Inferior parietal cortex (tissue), 1 donor: ENCODE results near the gene IGF1R.

Experiments used
- DNase-seq: peaks from one replicate; pipeline ENCODE4 v3.0.0-alpha.2; 2016; ENCODE audit errors: extremely low spot score

IGF1R gene

DNA sequence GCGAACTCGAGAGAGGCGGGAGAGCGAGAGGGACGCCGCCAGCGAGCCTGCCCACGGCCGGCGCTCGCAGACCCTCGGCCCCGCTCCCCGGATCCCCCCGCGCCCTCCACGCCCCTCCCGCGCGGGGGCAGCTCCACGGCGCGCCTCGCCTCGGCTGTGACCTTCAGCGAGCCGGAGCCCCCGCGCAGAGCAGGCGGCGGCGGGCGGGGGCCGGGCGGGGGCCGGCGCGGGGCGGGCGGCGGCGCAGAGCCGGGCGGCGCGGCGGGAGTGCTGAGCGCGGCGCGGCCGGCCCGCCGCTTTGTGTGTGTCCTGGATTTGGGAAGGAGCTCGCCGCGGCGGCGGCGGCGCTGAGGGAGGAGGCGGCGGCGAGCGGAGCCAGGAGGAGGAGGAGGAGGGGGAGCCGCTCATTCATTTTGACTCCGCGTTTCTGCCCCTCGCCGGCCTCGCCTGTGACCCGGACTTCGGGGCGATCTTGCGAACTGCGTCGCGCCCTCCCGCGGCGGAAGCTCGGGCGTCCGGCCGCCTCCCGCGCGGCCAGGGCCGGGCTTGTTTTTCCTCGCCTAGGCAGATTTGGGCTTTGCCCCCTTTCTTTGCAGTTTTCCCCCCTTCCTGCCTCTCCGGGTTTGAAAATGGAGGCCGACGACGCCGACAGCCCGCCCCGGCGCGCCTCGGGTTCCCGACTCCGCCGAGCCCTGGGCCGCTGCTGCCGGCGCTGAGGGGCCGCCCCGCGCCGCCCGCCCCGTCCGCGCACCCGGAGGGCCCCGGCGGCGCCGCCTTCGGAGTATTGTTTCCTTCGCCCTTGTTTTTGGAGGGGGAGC is 524 bp downstream of the IGF1R start:
- DNase-seq, result peak; percentile 49

DNA sequence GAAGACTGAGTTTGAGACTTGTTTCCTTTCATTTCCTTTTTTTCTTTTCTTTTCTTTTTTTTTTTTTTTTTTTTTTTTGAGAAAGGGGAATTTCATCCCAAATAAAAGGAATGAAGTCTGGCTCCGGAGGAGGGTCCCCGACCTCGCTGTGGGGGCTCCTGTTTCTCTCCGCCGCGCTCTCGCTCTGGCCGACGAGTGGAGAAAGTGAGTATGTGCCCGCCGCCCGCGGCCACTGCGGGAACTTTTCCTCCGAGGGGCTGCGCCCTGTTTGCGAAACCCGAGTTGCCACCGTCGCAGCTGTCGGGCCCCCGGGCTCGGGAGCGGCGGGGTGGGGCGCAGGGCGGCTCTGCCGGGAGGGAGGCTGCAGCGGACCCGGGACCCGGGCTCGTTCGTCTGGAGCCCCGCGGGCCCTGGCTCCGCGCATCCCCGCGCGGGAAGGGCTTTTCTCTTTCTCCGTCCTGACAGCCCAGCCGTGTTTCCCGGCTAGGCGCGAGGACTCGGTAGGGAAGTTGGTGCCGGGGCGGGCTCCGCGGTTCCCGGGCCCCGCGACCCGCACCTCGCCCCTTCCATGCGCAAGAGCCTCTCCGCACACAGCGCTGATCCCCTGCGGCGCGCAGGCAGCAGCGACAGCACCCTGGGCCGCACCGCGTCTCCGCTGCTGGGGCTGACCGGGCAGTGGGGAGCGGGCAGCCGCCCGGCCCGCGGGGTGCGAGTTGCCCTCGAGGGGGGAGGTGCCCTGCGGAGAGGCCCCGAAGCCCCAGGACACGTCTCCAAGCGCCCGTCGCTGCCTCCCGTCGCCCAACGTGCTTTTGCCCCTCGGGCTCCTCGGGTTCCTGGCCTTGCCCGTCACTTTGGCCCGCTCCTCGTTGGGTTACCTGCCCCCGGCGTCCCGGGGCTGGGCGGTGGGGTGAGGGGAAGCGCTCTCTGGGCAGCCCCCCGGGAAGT is 1.4 kb downstream of the IGF1R start:
- DNase-seq, result no peak

DNA sequence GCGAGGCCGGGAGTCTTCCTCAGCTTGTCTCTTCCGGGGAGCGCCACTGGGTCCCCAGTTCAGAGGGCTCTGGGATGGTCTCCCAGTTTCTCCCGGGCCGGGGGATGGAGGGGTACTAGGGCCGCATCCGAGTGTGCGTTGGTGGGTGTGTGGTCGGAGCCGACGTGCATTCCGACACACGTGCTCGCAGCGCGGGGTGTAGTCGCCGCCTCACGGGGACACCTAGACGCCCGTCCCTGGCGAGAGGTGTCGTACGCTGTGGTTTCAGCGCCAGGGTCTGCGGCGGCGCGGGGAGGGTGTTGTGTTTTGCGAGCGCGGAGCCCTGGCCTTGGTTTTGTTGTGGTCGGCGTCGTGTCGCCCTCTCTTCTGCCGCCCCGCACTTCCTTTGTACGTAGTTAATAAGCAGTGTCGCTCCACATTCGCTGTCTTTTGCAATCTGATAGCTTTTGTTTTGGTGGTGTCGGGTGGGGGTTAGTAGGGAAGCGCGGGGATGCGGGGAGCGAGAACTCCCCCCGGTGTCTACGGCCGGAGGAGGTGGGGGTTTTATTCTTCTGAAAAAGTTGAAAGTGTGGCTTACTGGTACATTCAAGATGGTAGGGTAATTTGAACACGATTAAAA is 2.2 kb downstream of the IGF1R start:
- DNase-seq, result no peak

DNA sequence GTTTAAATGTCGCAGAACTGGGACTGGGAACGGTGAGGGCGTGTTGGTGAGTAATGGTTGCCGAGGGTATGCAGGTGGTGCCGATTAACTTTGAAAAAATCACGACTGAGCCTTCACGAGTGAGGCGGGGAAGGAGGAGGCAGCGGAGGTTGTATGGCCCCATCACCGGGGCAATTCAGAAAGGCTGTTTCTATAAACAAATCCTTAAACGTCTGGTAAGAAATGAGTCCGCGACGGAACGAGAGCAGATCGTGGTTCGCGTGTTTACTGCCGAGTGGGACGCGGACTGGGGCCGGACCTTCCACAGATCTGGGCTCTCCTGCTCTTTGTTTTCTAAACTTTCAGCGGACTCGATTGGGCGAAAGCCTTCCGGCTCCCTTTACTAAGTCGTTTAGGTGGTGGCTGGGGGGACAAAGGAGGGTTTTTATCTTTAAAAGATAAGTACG is 2.7 kb downstream of the IGF1R start:
- no peak for DNase-seq

DNA sequence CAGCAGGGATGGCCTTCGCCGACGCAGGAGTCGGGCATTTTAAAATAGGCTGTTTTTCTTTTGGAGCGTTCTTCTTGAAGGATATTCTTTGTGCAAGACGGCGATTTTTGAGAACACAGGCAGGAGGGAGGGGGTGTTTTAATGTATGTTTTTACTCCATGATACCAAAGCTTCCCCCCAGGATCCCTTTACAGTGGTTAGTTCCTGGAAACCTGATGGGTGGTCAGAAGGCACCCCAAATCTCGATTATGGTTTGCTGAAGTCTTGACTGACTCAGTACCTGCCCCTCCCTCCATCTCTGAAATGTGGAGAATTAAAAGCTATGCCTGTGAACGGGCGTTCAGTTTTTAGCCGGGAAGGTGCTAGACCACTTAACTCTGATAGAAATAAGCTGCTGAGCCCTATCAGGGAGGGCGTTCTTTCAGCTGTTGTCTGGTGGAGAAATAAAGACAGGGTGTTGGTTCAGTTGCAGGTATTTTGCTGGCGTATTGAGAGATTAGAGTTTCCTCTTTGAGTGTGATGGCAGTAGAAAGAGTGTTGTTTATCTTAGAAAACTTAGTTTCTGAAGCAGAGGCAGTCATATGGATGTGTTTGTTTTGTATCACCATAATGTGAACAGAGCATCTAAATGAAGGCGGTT is 3.4 kb downstream of the IGF1R start:
- DNase-seq, result no peak

DNA sequence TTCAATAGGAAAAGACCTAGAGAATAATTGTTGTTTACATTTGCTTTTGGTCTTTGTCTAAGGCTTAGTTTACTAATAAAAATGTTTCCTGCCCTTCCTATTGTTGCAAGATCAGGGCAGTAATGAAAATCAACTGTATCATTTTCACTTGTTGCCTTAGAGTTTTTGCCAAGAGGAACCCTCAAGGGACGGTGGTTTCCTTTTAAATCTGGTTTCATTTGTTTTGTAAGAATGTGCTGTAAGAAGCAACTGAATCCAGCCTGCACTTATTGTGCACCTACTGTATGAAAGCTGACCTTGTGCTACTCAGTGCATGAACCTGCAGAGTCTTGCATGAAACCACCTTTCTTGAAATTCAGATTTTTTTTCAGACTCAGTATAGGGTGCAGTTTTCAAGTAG is 5.3 kb downstream of the IGF1R start:
- DNase-seq, result no peak

DNA sequence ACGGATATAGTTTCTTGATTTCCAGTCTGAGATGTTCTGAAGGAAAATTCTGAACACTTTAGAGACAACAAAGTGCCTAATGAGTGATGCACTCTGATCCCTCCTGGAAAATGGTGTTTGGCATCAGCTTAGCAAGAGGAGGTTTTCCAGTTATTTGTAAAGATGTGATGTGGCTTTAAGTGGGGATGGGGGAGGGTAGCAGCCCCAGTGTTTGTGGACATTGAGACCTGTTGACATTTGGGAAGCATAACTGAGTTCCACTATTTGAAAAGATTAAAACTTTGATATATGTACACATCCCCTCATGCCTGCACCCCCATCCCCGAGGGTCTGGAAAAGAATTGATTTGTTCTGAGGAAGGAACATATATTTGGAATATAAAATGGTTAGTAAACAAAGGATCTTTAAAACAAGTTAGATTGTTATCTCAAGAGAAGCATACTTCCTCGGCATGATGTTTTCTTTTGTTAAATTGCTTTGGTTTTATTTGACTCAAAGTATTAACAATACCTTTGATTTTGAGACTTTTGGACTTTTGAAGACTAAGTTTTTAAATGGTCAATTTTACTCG is 6.5 kb downstream of the IGF1R start:
- no peak for DNase-seq

DNA sequence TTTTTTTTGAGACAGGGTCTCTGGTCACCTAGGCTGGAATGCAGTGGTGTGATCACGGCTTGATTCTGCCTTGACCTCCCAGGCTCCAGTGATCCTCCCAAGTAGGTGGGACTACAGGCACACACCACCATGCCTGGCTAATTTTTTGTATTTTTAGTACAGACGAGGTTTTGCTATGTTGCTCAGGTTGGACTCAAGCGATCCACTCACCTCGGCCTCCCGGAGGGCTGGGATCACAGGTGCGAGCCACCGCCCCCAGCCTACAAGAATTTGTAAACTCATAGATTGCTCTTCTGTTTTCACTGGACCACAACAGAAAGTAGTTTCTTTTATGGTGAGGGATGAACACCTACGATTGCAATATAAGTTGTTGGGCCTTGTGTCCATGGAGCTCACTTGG is 7.4 kb downstream of the IGF1R start:
- DNase-seq, result no peak

DNA sequence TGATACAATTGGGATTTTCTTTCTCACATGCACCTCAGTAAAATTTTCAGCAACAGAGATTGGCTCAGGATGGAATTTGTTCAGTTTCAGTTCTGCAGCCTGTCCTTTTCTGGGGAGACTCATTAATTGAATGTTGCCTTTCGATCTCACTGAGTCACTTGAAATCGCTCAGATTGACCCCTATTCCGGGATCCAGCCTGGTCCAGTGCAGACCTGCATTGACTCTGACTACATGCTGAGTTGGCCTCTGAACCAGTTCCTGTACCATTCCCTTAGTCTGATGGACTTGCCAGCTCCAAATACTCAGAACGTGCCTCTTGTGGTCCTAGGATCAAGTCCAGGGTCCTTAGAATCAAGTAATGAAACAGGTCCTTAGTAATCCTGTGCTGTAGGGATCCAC is 9.4 kb downstream of the IGF1R start:
- no peak for DNase-seq

DNA sequence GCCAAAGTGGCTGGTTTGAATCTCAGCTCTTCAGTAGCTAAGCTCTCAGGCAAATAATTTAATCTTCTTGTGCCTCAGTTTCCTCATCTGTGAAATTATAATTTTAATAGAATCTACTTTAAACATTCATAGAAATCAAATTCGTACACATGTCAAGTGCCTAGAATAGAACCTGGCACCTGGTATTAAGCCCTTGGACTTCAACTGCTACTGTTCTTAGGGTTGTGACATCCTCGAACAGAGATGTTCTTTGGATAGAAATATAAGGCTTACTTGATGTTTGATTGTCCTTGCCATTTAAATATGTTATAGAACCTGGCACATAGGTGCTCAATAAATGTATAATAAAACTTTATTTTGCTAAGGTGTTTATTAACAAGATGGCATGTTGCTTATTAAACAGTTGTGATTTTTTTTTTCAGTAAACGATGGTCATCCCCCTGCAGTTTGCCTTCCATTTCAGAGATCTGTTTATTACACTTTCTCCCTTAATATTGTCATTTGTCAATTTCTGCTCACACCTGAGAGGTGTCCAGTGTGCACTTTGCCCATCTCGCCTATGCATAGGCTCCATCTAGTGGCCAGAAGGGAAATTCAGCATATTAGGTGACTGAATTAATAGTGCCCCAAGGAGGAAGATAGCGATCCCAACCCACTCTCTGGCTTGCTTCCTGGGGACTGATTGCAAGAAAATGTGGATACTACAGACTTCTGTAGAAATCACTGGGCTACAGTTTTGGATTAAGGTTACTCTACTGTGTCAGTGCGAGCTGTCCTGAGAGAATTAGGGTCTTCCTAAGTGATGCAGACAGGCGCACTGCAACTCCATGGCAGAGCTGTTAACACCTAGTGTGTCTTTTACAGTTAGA is 10.7 kb downstream of the IGF1R start:
- DNase-seq, result peak; percentile 70

DNA sequence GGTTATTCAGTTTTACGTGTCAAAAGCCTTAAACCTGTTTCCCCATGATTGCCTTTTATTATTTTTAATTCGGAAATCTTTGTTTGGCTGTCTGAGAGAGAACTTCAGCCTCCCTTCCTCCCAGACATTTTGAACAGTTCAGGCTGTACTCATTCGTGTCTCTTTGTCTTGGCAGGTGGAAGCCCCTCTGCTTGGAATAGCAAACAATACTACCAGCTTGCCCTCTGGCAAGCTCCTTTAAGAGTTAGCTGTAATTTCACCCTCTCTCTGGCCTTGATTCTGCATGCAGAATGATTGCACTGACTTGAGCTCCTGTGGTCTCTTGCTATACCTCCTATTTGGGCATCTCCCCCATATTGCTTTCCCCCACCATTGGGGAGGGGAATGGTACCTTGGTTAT is 11.7 kb downstream of the IGF1R start:
- DNase-seq, result no peak

DNA sequence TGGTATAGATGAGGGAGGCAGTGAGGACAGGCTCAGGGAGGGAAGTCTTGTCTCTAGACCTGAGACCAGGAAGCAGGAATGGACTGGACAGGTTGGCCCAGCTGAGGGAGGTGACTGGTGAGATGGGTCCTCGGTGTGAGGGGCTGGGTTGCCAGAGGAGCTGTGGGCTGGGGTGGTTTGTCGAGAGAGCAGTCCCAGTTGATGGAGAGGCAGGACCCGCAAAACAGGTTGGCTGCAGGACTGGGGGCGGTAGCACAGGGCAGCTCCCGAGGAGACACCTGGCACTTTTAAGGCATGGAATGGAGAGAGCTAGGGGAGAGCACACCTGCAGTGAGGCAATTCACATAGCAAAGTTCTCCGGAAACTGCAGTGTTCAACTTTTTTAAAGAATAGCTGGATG is 14.7 kb downstream of the IGF1R start:
- no peak for DNase-seq

DNA sequence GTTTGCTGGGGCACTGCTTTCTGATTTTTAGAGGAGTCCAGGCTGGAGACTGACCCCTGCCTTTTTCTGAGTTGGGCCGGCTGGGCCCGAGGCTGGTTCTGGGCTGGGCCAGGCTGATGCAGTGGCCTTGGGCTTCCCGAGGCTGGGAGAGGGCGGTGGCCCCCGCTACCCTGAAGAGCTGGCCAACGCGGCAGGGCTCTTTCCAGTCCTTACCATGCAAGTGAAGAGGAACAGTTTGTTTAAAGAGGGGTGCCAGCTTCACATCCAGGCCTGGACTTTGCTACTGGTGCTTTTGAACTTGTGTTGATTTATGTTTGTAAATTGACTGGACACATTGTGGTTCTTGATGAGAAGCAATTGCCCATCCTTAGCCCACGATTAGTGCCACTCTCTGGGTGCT is 15.3 kb downstream of the IGF1R start:
- DNase-seq, result no peak

DNA sequence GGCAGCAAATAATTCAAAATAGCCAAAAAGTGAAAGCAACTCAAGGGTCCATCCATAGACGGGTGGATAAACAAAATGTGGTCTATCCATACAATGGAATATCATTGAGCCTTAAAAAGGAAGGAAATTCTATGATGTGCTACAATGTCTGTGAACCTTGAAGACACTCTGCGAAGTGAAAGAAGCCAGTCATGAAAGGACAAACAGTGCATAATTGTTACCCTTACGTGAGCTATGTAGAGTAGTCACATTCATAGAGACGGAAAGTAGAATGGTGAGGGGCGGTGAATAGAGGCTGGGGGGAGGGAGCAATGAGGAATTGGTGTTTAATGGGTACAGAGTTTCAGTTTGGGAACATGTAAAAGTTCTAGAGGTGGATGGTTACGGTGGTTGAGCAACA is 18.1 kb downstream of the IGF1R start:
- DNase-seq, result no peak

DNA sequence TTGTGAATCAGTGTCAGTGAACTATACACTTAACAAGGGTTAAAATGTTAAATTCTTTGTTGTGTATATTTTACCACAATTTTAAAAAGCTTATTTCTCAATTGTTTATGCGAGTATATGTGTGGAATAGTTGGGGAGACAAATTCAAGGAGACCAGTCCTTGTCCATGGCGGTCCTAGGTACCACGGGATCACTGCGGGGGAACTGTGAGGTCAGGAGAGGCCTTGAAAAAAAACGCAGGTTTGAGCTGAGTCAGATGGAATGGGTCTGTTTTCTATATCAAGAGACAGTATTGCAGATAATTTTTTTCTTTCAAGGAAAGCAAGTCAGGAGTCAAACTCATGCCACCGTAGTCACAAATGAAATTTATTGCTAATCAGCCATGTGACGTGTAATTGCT is 18.5 kb downstream of the IGF1R start:
- no peak for DNase-seq

DNA sequence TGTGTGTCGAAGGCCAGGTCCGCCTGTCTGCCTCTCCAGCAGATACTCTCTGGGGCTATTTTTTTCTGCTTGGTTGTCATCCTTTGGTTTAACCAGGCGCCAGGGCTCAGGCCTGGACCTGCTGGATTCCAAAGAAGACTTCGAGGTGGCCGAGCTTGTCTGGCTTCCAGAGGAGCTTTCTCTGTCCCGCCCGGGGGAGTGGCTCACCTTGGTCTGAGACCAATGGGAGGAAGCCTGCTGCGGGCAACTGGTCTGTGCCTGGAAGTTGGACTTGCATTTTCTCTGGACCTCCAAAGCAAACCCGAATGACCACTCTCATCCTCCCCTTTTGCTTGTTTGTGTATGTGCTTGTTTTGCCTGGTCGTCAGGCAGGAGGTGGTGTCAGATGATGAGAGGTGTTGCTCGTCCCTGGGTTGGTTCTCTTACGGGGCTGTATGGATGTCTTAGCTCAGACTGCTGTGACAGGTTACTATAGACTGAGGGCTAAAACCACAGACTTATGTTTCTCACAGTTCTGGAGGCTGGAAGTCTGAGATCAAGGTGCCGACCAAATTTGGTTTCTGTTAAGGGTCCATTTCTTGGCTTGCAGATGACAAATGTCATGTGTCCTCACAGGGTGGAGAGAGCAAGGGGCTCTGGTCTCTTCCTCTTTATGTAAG is 19.3 kb downstream of the IGF1R start:
- DNase-seq, result no peak

DNA sequence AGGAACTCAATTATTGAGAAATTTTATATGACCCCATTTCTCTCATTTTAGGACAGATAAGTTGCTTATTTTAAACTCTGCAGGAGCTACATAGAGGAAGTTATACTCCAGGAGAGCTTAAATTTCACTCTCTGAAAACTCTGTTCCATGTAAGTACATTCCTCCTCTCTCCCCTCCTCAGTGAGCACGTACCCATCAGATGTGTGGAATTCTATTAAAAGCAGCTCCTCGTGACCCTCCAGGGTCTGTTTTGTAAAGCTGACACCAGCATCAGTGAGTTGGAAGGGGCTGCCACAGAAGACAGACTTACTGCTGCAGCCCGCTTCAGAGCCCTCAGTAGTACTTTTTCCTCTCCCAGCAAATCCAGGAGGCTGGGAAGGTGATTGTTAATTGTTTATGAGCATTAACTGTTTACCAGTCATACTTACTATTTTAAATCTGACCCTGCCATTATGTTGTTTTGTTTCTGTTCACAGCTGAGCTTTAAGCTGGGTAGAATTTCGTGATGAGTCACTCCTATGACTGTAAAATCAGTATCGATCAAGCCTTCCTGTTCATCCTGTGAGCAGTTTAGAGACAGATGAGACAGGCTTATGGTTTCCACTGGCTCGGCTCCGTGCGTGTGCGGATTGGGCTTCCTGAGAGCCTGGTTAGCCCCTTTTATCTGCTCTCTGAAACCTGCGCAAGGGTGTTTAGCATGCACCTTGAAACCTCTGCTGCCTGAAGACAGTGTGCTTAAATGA is 20.4 kb downstream of the IGF1R start:
- DNase-seq, result no peak

DNA sequence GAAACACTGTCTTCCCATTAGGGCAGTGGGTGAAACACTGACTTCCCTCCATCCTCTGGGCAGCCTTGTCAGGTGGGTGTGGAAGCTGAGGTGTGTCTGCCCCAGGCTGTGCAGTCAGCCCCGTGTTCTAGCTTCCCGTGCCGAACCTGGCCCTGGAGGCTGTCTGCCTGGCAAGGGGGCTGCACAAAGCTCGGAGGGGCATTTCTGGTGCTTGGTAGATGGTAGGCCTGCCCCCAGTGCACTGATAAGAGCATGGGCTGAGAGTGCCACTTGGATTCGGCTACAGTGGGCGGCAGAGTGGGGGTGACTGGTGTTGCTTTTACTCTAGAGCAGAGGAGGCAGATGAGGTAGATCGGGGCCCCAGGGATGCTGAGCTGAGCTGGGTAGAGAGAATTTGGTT is 21.3 kb downstream of the IGF1R start:
- DNase-seq, result no peak
